Thyroid gland (tissue), 4 donors: ENCODE data around the gene MAGEA2.

Experiments used
- CTCF ChIP-seq, 6 experiments: fragments of 200-600 bp in 3 of 6; fragments of 450-650 bp in 3 of 6; sonication (generic) in 3 of 6; IDR thresholded peaks; one replicate each; pipeline ENCODE4 v1.5.1; 2016 to 2019; ENCODE audit warnings: antibody characterized with exemption in 6 of 6, mild to moderate bottlenecking in 2 of 6, inconsistent platforms in 1 of 6, moderate library complexity in 1 of 6
- POLR2A ChIP-seq, 2 donors: fragments of 450-650 bp; IDR thresholded peaks; one replicate each; pipeline ENCODE4 v1.6.1; 2017; ENCODE audit warnings: antibody characterized with exemption in 2 of 2, mild to moderate bottlenecking in 2 of 2, moderate library complexity in 1 of 2

- TF ChIP-seq POLR2A (IDR thresholded peaks at IDR 0.05) = no peak
- no peak for TF ChIP-seq CTCF (IDR thresholded peaks at IDR 0.05)
Measured at GRCh38 chrX:152725409-152725808, 28.2 kb downstream of the MAGEA2 start.
